ENCODE measurements around the gene PTPRT. TPM values are rescaled to one million over a fixed set of nuclear protein-coding genes. Genes with fewer than 3 reads are reported as not detected.

PTPRT gene
- polyA plus RNA-seq, 1 experiment = not detected

GRCh38 chr20:42341654-42342053 lies 848.1 kb downstream of the PTPRT start:
- no peaks in the 10 kb centered on the region for H3K27me3 ChIP-seq (ENCODE audit: control insufficient read depth, insufficient read depth, low read length)
- POLR2A ChIA-PET = no interaction called here
- no peak for DNase-seq (ENCODE audit: low read depth)

GRCh38 chr20:42340368-42340767 lies 849.3 kb downstream of the PTPRT start:
- no peak for DNase-seq (ENCODE audit: low read depth)
- CTCF ChIA-PET = no interaction called here
- TF ChIP-seq CTCF (IDR thresholded peaks at IDR 0.05; ENCODE audit: insufficient read depth, low read depth, low read length) = no peak
- POLR2A ChIA-PET = no interaction called here
- Histone ChIP-seq H3K4me3 (ENCODE audit: low read depth, low read length) (no peak overlapping the region), H3K27me3 (ENCODE audit: control insufficient read depth, insufficient read depth, low read length) (no peaks in the 10 kb centered on the region), H3K36me3 (ENCODE audit: control insufficient read depth, insufficient read depth, low read length) (no peaks in the 10 kb centered on the region)

More at GRCh38 chr20:42341654-42342053, 848.1 kb downstream of the PTPRT start:
- no peak for TF ChIP-seq CTCF (IDR thresholded peaks at IDR 0.05; ENCODE audit: insufficient read depth, low read depth, low read length)
- CTCF ChIA-PET = interaction anchor here (0.7 kb wide), 1 partner anchor 241 kb away, joined by 3 read pairs; no protein-coding TSS in a partner anchor
- H3K4me3 ChIP-seq (ENCODE audit: low read depth, low read length) = no peak overlapping the region
- H3K36me3 ChIP-seq (ENCODE audit: control insufficient read depth, insufficient read depth, low read length) = no peaks in the 10 kb centered on the region

GRCh38 chr20:42338294-42339201 lies 851.2 kb downstream of the PTPRT start:
- Histone ChIP-seq H3K27me3 (ENCODE audit: control insufficient read depth, insufficient read depth, low read length) (no peaks in the 10 kb centered on the region), H3K4me3 (ENCODE audit: low read depth, low read length) (no peak overlapping the region), H3K36me3 (ENCODE audit: control insufficient read depth, insufficient read depth, low read length) (no peaks in the 10 kb centered on the region)
- no peak for DNase-seq (ENCODE audit: low read depth)
- ChIA-PET CTCF (no interaction called here), POLR2A (no interaction called here)
- TF ChIP-seq CTCF (IDR thresholded peaks at IDR 0.05; ENCODE audit: insufficient read depth, low read depth, low read length) = no peak

GRCh38 chr20:42336576-42336975 lies 853.1 kb downstream of the PTPRT start:
- Histone ChIP-seq H3K36me3 (ENCODE audit: control insufficient read depth, insufficient read depth, low read length) (no peaks in the 10 kb centered on the region), H3K27me3 (ENCODE audit: control insufficient read depth, insufficient read depth, low read length) (no peaks in the 10 kb centered on the region), H3K4me3 (ENCODE audit: low read depth, low read length) (no peak overlapping the region)
- CTCF ChIA-PET = interaction anchor here (0.7 kb wide), 2 partner anchors 45 to 738 kb away, joined by 3 read pairs; no protein-coding TSS in a partner anchor
- DNase-seq (ENCODE audit: low read depth) = no peak
- POLR2A ChIA-PET = no interaction called here
- TF ChIP-seq CTCF (IDR thresholded peaks at IDR 0.05; ENCODE audit: insufficient read depth, low read depth, low read length) = no peak

GRCh38 chr20:42319252-42320013 lies 870.3 kb downstream of the PTPRT start:
- no peak for DNase-seq (ENCODE audit: low read depth)
- CTCF ChIA-PET = no interaction called here
- no peaks in the 10 kb centered on the region for H3K36me3 ChIP-seq (ENCODE audit: control insufficient read depth, insufficient read depth, low read length)
- no peak for TF ChIP-seq CTCF (IDR thresholded peaks at IDR 0.05; ENCODE audit: insufficient read depth, low read depth, low read length)
- POLR2A ChIA-PET = no interaction called here
- no peaks in the 10 kb centered on the region for H3K27me3 ChIP-seq (ENCODE audit: control insufficient read depth, insufficient read depth, low read length)
- no peak overlapping the region for H3K4me3 ChIP-seq (ENCODE audit: low read depth, low read length)

Data from BJ (cell line).